Germinal center (tissue), 1 donor: ENCODE measurements around the gene FOXP1.
A peak's percentile ranks its signal among the peaks of the same experiment; 100 is the strongest.
"Not testable (repeated sequence)": the region's sequence is repeated elsewhere in the genome, so short reads cannot be mapped to it uniquely, and the experiment has no call there.

ENCODE experiments used
- DNase-seq: peaks from one replicate; pipeline ENCODE4 v3.0.0; 2012; ENCODE audit warnings: mixed read lengths, low spot score

FOXP1 gene

GRCh38 chr3:71450162-71450561, 133.4 kb downstream of the FOXP1 start:
- no peak for DNase-seq

DNA sequence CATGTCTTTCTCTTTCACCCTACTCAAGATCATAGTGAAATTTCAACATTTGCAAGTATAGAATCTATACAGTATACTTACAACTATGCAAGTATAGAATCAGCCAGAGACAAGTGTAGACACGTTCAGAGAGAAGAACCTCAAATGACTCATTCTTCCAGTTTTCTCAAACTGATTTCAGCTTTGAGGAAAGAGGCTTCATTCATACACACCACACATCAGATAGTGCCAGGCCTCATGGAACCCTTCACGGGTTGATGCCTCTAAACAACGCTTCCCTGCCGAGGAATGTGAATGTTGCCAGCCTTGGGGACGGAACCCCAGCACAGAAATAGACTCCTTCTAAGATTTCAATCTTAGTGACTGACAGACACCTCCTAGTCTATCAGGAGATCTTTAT, 135.7 kb downstream of the FOXP1 start:
- no peak for DNase-seq

DNA sequence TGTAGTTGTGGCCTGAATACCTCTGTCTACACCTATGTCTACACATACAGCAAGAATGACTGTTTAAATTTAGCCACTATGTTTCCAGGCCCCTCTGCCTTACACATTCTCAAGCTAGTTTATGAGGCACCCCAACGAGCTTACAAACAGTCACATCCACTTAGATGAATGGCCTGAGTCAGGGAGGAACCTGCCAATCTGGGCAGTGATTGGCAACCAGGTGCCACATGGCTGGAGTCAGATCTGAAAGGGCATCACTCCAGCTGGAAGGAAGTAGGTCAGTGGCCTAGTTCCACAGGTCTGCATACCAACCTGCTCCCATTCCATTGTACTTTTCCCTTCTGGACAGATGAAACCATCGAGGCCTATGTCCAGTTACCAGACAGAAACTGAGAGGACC, 136.3 kb downstream of the FOXP1 start:
- no peak for DNase-seq

DNA sequence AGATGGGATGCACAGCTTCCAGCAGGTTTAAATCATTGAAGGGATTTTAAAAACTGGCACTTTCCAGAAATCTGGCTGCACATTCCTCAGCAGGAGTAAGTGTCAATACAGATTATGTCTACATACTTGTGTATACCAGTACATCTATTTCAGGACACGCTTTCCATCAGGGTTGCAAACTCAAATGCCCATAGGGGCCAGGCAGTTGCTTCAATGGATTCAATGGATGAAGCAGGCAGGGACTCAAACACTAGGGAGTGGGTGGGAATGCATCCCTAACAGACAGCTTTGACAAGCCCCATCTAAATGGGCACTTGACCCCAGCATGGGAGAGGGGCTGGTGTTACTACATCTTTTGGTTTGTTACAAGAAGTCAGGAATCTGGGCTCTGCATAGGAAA, 136.8 kb downstream of the FOXP1 start:
- no peak for DNase-seq

DNA sequence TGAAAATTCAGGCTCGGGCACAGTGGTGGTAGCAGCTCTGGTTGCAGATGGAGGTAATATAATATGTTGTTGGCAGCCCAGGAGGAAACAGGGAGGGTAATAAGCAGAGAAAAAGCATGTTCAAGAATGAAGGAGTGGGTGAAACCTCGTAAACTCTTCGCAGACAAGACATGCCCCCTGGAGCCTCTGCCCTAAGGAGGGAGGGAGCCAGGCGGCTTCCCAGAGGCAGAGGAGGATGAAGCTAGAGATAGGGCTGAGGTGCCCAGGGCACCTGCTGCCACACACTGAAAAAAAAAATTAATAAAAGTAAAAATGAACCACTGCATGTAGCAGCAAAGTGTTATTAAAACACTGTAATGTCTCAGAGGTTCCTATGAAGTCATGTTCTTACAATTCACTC, 137.3 kb downstream of the FOXP1 start:
- DNase-seq, result no peak

- no peak for DNase-seq
Observed at GRCh38 chr3:71444861-71445259, 138.7 kb downstream of the FOXP1 start.

GRCh38 chr3:71444028-71444860, 139.3 kb downstream of the FOXP1 start:
- DNase-seq, result peak; percentile 71

DNA sequence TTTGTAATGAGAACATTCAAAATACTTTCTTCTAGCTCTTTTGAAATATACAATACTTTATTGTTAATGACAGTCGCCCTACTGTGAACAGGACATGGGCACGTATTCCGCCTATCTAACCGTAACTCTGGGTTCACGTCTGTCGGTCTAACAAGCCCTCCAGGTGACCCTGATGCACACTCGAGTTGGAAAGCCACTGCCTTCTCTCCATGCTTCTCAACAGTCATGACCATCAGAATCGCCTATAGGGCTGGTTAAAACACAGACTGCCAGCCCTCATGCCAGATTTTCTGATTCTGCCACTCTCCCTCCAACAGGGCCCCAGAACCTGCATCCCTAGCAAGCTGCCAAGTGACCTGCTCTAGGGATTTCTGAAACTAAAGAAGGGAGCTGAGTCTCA, 140.2 kb downstream of the FOXP1 start:
- no peak for DNase-seq

DNA sequence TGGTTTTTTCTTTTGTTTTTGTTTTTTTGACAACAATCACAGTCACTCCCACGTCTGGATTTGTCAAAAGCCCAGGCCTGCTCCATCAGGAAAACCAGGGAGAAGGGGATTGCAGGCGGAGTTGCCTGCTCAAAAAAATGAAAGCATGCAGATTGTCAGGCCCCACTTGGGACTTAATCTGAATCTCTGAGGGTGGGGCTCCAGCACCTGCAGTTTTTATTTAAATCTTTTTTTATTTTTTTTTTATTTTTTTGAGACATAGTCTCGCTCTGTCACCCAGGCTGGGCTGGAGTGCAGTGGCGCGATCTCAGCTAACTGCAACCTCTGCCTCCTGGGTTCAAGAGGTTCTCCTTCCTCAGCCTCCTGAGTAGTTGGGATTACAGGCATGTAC, 140.9 kb downstream of the FOXP1 start:
- peak; percentile 27 for DNase-seq

DNA sequence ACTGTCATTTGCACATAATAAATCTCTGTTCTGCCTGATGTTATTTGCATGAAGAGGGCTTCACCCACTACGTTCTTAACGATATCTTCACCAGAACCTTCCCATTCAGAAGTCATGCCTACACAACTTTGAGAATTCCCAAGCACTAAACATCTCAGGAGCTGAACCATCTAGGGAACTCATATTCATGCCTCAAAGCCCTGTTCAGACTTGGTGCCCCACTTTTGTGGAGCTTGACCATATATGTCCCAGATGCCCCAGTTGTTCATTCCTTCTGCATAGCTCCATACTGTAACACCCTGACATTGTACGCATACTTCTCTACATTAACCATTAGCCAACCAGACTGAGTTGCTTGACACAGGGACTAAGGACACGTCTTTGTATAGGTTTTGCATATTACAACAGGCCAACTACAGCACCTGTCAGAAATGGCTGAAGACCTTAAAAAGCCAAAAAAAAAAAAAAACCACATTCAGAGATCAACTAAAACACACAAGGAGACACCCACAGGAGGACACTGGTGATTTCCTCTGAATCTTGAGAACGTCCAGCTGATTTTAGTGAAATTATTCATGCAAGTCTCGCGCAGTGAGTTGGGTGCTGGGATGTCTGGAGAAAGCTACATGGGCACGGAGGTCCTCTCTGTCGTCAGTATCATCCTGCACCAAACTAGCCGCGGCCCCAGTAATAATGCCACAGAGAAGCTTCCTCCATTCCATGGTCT, 141.4 kb downstream of the FOXP1 start:
- peak; percentile 21 for DNase-seq

DNA sequence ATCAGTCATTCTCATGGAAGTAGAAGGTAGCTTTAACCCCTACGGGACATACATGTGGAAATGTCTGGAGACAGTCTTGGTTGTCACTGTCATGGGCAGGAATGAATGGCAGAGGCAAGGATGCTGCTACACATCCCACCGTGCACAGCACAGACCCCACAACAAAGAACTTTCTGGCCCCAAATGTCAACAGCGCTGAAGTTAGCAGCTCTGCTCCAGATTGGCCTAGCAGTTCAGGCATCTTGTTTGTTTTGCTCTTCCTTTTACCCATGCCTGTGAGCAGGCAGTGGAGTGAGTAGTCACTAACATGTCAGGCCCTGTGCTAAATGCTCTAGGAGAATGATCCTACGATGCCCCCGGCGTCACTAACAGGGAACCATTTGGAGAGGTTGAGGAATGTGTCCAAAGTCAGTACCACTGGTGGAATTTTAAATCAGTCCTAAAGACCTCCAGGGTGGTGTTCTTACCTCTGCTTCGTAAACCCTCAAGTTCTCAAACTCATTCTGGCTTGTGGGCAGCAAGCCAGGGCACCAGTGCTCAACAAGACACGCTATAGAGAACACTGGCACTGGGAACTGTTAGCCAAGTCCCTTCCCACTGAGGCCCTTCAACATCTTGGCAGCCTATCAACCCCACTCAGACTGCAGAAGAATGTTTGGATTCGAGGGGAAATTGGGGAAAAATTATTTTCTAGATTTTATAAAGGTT, 142.2 kb downstream of the FOXP1 start:
- no peak for DNase-seq

- no peak for DNase-seq
Observed at GRCh38 chr3:71438904-71439303, 144.6 kb downstream of the FOXP1 start.

- DNase-seq, result no peak
Observed at GRCh38 chr3:71438071-71438685, 145.3 kb downstream of the FOXP1 start.

DNA sequence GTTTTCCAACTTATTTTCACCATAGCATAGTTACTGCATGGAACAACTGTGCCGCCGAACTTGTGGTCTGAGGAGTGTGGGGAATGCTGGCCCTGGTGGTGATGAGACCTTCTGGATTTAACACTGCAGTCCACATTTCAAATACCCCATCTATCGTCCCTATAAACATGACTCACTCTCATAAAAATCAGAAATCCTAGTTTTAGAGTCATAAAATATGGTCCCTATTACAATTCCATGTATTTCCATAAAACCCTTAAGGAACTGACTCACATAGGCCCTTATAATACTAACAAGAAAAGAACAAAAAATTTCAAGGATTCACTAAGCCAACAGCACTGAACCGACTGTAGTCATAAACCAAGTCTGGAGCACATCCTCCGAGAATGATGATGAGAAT, 147.2 kb downstream of the FOXP1 start:
- DNase-seq, result no peak

DNA sequence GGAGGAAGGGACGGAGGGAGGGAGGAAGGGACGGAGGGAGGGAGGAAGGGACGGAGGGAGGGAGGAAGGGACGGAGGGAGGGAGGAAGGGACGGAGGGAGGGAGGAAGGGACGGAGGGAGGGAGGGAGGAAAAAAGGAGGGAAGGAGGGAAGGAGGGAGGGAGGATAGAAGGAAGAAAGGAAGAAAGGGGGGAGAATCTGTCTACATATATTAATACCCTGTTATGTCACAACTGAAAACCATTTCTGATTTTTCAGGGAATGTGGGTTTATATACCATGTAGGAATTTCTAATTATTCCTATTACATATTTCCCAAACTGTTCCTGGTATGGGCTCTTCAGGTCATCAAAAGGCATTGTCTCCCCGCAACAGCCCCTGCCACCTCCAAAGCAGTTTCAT, 147.7 kb downstream of the FOXP1 start:
- not testable (repeated sequence) for DNase-seq

DNA sequence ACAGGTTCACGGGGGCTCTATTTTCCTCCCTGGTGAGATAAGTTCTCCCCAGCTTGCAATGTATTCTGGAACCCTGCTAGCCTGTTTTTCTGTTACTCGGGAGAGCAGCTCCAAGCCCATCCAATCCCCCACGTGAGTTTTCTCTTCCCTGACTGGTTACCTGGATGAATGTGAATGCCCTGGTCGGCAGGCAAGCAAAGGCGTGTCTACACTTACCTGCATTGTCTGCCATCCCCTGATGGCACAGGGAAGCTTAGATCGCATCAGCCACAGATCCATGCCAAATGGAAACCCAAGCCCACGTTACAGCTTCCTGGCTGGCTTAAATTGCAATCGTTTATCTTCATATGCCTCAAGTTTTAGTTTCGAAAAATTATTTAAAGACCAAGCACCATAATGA, 149.9 kb downstream of the FOXP1 start:
- no peak for DNase-seq

DNA sequence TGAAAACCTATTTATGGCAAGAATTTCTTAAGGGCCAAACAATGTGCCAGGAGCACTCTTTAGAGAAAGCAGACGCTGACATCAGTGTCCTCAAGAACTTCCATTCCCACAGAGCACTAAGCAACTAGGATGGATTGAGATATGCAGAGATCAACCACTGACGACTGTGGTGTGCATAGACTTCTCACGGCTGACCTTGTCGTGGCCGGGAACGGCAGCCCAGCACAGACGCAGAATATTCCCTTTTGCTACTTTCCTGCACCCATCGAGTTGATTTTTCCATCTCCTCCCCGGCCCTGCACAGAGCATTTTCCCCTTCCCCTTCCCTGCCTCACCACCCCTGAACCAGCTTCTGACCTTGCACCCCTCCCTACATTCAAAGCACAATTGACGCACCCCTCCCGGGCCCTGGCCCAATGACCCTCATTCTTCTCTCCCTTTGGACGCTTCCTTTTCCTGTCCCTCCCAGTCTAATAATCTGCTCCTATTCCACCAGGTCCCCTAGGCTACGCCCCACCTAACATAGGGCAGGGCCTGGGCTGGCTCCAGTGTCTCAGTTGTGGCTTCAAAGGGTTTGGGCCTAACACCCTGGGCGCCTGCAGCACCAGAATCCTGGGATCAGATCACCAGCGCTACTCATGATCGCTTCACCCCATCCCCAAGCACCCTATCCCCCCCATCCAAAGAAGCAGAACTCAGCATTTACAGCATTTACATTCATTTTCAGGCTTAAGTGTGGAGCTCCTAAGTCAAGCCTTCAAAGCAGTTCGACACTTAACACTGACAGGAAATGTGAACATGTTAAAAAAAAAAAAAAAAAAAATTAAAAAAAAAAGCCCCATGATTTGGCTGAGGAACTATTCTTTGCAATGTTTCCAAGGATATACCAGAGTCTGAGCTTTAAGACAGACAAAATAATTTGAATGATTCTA, 151.2 kb downstream of the FOXP1 start:
- no peak for DNase-seq

DNA sequence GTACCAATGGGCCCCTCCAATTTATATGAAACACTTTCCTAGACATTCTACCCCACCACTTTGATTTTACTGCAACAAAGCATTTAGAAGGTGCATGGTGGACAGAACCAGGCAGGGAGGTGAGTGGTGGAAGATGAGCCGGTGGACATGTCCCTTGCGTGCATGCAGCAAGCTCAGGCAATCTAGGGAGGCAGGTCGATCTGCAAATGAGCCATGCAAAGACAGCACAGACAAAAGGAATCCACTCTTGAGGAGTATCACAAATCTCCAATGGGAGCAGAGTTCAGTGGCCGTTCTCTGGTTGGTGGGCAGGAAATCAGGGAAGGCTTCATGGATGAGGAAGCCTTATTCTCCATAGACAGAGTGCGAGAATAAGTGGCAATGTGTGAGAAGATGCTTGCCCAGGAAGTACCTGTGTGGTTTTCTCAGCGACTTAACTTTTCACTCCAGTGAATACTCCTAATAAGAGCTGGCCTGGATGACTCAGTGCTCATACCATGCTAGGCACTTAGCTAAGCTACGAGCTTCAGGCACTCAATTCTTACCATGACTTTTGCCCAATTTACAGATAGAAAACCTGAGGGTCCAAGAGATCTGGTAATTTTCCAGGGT, 152.5 kb downstream of the FOXP1 start:
- no peak for DNase-seq

GRCh38 chr3:71429597-71429988, 153.9 kb downstream of the FOXP1 start:
- no peak for DNase-seq

GRCh38 chr3:71428841-71429596, 154.5 kb downstream of the FOXP1 start:
- DNase-seq, result no peak
